ENCODE results near the gene SELPLG. TPM values are rescaled to one million over a fixed set of nuclear protein-coding genes. Genes with fewer than 3 reads are reported as not detected.
"Not testable (repeated sequence)": the region's sequence is repeated elsewhere in the genome, so short reads cannot be mapped to it uniquely, and the experiment has no call there.

Gene SELPLG
- polyA plus RNA-seq, 1 donor, result 5.6 TPM

DNA sequence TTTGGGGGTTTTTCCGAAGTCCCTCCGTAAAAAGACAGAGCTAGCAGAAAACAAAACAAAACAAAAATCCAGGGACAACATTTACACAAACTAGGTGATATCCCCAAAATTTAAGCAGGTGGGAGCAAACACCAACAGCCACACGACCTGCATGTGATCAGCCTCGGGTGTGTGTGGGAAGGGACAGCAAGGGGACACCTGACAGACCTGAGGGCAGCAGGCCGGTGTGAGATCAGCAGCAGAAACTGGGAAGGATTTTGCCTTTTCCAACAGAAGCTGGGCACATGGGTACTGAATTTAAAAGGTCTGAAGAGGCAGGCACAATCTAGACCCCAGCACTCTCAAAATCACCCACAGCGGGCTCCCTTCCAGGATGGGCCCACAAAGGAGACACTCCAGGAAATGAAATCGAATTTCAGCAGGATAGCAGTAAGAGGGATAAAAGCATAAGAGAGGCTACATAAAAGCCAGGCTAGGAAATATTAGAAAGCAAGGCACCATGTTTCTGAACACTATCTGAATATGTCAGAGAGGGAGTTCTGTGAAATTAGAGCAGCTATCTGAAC is 36.5 kb upstream of the SELPLG start:
- peaks cover 2% of the 10 kb centered on the region for H3K4me1 ChIP-seq (ENCODE audit: control insufficient read depth, insufficient read depth, low read length)
- no peaks in the 10 kb centered on the region for H3K9me3 ChIP-seq (ENCODE audit: control insufficient read depth, low read depth, low read length)
- WGBS (ENCODE audit: insufficient coverage, low lambda C conversion rate), result no CpG with 5 or more reads among the region's 7 CpGs
- H3K36me3 ChIP-seq (ENCODE audit: control insufficient read depth, insufficient read depth, low read length), result peaks cover 3% of the 10 kb centered on the region
- DNase-seq, result no peak
- no peak overlapping the region for H3K4me3 ChIP-seq (ENCODE audit: low read length)
- H3K27me3 ChIP-seq (ENCODE audit: control insufficient read depth, insufficient read depth, low read length), result no peaks in the 10 kb centered on the region
- no peak overlapping the region for H3K27ac ChIP-seq (ENCODE audit: low read length)

DNA sequence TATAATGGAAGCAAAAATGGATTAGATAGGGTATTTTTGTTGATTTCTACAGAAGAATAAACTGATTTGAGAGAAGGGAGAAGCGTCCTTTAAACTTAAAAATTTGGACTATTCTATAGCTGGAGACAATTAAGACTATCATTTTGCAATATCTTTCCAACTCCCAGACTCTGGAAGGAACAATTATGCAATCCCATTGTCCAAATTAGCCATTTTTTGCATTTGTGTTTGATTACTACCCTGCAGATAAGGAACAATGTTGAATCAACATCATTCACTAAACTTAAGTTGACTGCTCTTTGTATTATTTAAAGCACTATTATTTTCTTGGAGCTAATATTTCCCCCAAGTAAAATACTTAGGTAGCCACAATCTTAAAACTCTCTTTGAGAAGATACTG is 34.8 kb upstream of the SELPLG start:
- H3K9me3 ChIP-seq (ENCODE audit: control insufficient read depth, low read depth, low read length), result no peaks in the 10 kb centered on the region
- H3K27ac ChIP-seq (ENCODE audit: low read length), result no peak overlapping the region
- H3K36me3 ChIP-seq (ENCODE audit: control insufficient read depth, insufficient read depth, low read length), result no peaks in the 10 kb centered on the region
- H3K4me1 ChIP-seq (ENCODE audit: control insufficient read depth, insufficient read depth, low read length), result peaks cover 8% of the 10 kb centered on the region
- no CpG with 5 or more reads among the region's 1 CpG for WGBS (ENCODE audit: insufficient coverage, low lambda C conversion rate)
- no peak overlapping the region for H3K4me3 ChIP-seq (ENCODE audit: low read length)
- no peaks in the 10 kb centered on the region for H3K27me3 ChIP-seq (ENCODE audit: control insufficient read depth, insufficient read depth, low read length)
- no peak for DNase-seq

- Histone ChIP-seq H3K4me1 (ENCODE audit: control insufficient read depth, insufficient read depth, low read length) (peaks cover 8% of the 10 kb centered on the region), H3K4me3 (ENCODE audit: low read length) (no peak overlapping the region), H3K9me3 (ENCODE audit: control insufficient read depth, low read depth, low read length) (no peaks in the 10 kb centered on the region), H3K36me3 (ENCODE audit: control insufficient read depth, insufficient read depth, low read length) (no peaks in the 10 kb centered on the region), H3K27me3 (ENCODE audit: control insufficient read depth, insufficient read depth, low read length) (no peaks in the 10 kb centered on the region), H3K27ac (ENCODE audit: low read length) (no peak overlapping the region)
- whole genome bisulfite sequencing (ENCODE audit: insufficient coverage, low lambda C conversion rate), result 100% methylated on average over 1 of the region's 8 CpGs
- no peak for DNase-seq
These were observed 34.4 kb upstream of the SELPLG start for GRCh38 chr12:108668063-108668462.

DNA sequence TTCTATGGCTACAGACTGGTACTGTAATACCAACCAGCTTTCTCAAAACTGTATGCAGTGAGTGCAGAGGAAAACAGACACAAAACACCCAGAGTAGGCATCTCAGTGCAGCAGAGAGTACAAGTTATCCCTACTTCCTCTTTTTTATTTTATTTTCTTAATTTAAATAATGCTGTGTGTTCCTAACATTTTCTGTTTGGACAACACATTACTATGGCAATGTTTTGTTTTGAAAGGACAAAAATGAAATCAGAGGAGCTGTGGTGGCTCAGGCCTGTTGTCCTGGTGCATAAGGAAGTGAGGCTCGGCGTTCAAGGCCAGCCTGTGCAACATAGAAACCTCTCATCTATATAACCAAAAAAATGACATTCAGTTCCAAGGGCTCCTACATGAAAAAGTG is 33.7 kb upstream of the SELPLG start:
- H3K27ac ChIP-seq (ENCODE audit: low read length), result no peak overlapping the region
- no CpG with 5 or more reads among the region's 2 CpGs for whole genome bisulfite sequencing (ENCODE audit: insufficient coverage, low lambda C conversion rate)
- H3K27me3 ChIP-seq (ENCODE audit: control insufficient read depth, insufficient read depth, low read length), result no peaks in the 10 kb centered on the region
- no peaks in the 10 kb centered on the region for H3K9me3 ChIP-seq (ENCODE audit: control insufficient read depth, low read depth, low read length)
- H3K4me3 ChIP-seq (ENCODE audit: low read length), result no peak overlapping the region
- no peaks in the 10 kb centered on the region for H3K36me3 ChIP-seq (ENCODE audit: control insufficient read depth, insufficient read depth, low read length)
- no peak for DNase-seq
- H3K4me1 ChIP-seq (ENCODE audit: control insufficient read depth, insufficient read depth, low read length), result peaks cover 8% of the 10 kb centered on the region

DNA sequence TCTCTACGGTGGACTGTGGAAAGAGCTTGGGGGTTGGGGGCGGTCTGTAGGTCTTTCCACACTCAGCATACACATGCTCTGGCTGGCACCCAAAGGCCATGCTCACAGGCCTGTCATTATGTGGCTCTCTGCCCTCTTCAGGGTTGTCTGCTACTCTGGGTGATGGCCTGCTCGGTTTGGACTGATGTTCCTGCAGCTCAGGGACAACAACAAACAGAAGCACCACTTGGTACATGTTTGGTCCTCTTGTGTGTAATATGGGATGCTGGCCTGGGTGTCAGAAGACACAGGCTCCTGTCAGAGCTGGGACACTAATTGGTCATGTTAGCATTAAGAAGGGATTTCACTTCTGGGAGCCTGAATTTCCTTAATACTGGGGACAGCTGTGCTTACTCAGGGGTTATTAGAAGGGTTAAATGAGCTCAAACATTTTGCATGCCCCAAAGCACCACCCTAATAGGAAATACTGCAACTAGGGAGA is 32.7 kb upstream of the SELPLG start:
- H3K27me3 ChIP-seq (ENCODE audit: control insufficient read depth, insufficient read depth, low read length), result no peaks in the 10 kb centered on the region
- no peaks in the 10 kb centered on the region for H3K9me3 ChIP-seq (ENCODE audit: control insufficient read depth, low read depth, low read length)
- peaks cover 2% of the 10 kb centered on the region for H3K36me3 ChIP-seq (ENCODE audit: control insufficient read depth, insufficient read depth, low read length)
- H3K27ac ChIP-seq (ENCODE audit: low read length), result peak overlapping the region; percentile 8
- no CpG with 5 or more reads among the region's 3 CpGs for WGBS (ENCODE audit: insufficient coverage, low lambda C conversion rate)
- no peak overlapping the region for H3K4me3 ChIP-seq (ENCODE audit: low read length)
- H3K4me1 ChIP-seq (ENCODE audit: control insufficient read depth, insufficient read depth, low read length), result peaks cover 8% of the 10 kb centered on the region
- no peak for DNase-seq

DNA sequence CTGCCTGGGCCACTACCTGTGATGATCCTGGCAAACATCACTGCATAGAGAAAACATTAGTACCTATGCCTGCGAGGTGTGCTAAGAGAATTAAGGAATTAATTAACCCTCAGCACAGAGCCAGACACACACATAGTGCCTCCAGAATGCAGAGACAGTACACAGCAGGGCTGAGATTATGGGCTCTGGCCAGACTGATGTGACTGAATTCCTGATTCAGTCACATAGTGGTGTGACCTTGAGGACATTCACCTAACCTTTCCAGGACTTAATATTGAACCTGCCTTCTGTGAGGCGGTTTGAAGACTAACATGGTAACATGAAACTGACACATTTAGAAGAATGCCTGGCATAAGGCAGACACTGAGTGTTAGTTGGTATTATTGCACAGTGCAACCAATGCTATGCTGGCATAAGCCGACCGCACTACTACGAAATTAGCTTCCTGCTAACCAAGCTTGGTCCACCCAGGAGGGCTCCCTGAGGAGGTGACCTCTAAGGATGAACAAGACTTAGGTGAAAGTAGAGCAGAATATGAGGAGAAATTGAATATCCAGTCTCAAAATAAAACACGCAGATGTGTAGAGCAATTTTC is 32.0 kb upstream of the SELPLG start:
- WGBS (ENCODE audit: insufficient coverage, low lambda C conversion rate), result 100% methylated on average over 1 of the region's 6 CpGs
- Histone ChIP-seq H3K27ac (ENCODE audit: low read length) (peak overlapping the region; percentile 22), H3K27me3 (ENCODE audit: control insufficient read depth, insufficient read depth, low read length) (no peaks in the 10 kb centered on the region), H3K4me3 (ENCODE audit: low read length) (no peak overlapping the region), H3K4me1 (ENCODE audit: control insufficient read depth, insufficient read depth, low read length) (peaks cover 8% of the 10 kb centered on the region), H3K36me3 (ENCODE audit: control insufficient read depth, insufficient read depth, low read length) (peaks cover 2% of the 10 kb centered on the region), H3K9me3 (ENCODE audit: control insufficient read depth, low read depth, low read length) (no peaks in the 10 kb centered on the region)
- no peak for DNase-seq

DNA sequence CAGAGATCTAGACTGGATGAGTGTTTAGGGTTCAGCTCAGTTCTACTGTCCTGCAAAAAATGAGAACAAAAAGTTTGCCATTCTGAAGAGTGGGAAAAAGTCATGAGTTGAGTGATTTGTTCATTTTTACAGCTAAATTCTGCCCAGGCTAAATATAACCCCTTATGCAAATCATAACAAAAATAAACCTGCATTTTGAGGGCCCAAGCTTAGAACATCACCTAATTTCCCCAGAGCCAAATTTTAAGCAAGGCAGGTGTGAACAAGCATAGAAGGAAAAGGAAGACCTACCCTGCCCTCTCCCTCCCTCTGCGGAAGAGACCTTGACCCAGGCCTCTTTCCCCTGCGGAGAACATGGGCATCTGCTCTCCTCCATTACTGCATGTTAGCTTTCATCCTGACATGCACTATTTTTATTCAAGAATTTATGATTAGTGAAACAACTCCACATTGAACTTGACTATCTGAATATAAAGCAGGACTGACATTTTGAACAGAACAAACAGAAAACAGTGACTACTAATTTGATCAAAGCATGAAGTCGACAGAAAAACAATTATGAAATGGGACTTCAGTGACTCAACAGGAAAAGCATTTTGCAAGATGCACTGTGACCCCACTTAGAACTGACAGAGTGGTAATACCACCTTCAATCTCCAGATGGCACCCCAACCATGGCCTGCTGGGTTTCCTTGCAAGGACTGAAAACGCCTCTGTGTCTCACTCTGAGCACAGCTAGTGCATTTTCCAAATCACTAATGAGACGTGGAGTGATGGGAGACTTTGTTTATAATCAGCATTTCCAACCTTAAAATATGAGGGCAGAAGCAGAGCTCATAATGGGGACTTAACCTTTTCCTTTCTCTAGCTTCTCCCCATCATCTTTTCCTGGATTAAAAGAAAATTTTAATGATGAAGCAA is 30.9 kb upstream of the SELPLG start:
- Histone ChIP-seq H3K9me3 (ENCODE audit: control insufficient read depth, low read depth, low read length) (no peaks in the 10 kb centered on the region), H3K4me3 (ENCODE audit: low read length) (no peak overlapping the region), H3K4me1 (ENCODE audit: control insufficient read depth, insufficient read depth, low read length) (peaks cover 8% of the 10 kb centered on the region), H3K27ac (ENCODE audit: low read length) (peak overlapping the region; percentile 87), H3K27me3 (ENCODE audit: control insufficient read depth, insufficient read depth, low read length) (no peaks in the 10 kb centered on the region), H3K36me3 (ENCODE audit: control insufficient read depth, insufficient read depth, low read length) (peaks cover 8% of the 10 kb centered on the region)
- 20% methylated on average over 1 of the region's 5 CpGs for WGBS (ENCODE audit: insufficient coverage, low lambda C conversion rate)
- peak; percentile 90 to 94 for DNase-seq

DNA sequence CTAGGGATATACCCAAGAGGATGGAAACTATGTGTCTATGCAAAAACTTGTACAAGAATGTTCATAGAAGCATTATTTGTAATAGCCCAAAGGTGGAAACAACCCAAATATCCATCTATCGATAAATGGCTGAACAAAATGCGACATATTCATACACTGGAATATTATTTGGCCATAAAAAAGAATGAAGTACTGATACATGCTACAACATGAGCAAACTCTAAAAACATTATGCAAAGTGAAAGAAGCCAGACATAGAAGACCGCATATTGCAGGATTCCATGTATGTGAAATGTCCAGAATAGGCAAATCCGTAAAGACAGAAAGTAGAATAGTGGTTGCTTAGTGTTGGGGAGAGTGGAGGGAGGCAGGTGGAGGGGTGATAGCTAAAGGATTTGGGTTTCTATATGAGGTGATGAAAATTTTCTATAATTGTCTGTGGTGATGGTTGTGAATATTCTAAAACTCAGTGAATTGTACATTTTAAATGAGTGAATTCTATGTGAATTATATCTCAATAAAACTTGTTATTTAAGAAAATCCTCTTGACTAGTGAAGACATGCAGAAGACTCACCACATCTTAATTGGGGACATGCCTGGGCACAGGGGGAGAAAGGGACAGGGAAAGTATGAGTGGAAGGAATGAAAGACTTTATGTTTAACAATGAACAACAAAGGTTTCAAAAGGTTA is 29.8 kb upstream of the SELPLG start:
- peaks cover 8% of the 10 kb centered on the region for H3K4me1 ChIP-seq (ENCODE audit: control insufficient read depth, insufficient read depth, low read length)
- 100% methylated on average over 4 of the region's 4 CpGs for WGBS (ENCODE audit: insufficient coverage, low lambda C conversion rate)

DNA sequence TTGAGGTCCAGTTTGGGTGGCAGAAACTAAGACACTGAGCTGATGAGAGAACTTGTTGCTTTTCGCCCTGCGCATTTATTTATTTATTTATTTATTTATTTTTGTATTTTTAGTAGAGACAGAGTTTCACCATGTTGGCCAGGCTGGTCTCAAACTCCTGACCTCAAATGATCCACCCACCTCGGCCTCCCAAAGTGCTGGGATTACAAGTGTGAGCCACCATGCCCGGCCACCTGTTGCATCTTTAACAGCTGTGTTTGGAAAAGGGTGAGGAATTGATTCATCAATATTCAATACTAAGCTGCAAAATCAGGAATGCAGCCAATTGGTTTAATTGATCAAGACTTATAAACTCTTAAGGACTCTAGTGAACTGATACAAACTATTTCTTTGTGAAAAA is 24.4 kb upstream of the SELPLG start:
- H3K4me1 ChIP-seq (ENCODE audit: control insufficient read depth, insufficient read depth, low read length); H3K27ac ChIP-seq (ENCODE audit: low read length); DNase-seq; H3K27me3 ChIP-seq (ENCODE audit: control insufficient read depth, insufficient read depth, low read length); H3K9me3 ChIP-seq (ENCODE audit: control insufficient read depth, low read depth, low read length); H3K4me3 ChIP-seq (ENCODE audit: low read length): not testable (repeated sequence)
- peaks cover 46% of the 10 kb centered on the region for H3K36me3 ChIP-seq (ENCODE audit: control insufficient read depth, insufficient read depth, low read length)
- WGBS (ENCODE audit: insufficient coverage, low lambda C conversion rate), result no CpG with 5 or more reads among the region's 4 CpGs

More for the DNA sequence above, 29.8 kb upstream of the SELPLG start:
- Histone ChIP-seq H3K36me3 (ENCODE audit: control insufficient read depth, insufficient read depth, low read length) (peaks cover 15% of the 10 kb centered on the region), H3K9me3 (ENCODE audit: control insufficient read depth, low read depth, low read length) (no peaks in the 10 kb centered on the region), H3K27me3 (ENCODE audit: control insufficient read depth, insufficient read depth, low read length) (no peaks in the 10 kb centered on the region), H3K4me3 (ENCODE audit: low read length) (no peak overlapping the region), H3K27ac (ENCODE audit: low read length) (peak overlapping the region; percentile 87)
- DNase-seq, result no peak

GRCh38 chr12:108657130-108657745 is 23.5 kb upstream of the SELPLG start:
- Histone ChIP-seq H3K27me3 (ENCODE audit: control insufficient read depth, insufficient read depth, low read length) (no peaks in the 10 kb centered on the region), H3K27ac (ENCODE audit: low read length) (no peak overlapping the region), H3K4me3 (ENCODE audit: low read length) (no peak overlapping the region), H3K4me1 (ENCODE audit: control insufficient read depth, insufficient read depth, low read length) (no peaks in the 10 kb centered on the region), H3K36me3 (ENCODE audit: control insufficient read depth, insufficient read depth, low read length) (peaks cover 55% of the 10 kb centered on the region), H3K9me3 (ENCODE audit: control insufficient read depth, low read depth, low read length) (peaks cover 3% of the 10 kb centered on the region)
- no CpG with 5 or more reads among the region's 10 CpGs for WGBS (ENCODE audit: insufficient coverage, low lambda C conversion rate)
- no peak for DNase-seq
